GM12874 (cell line): Measurements from ENCODE around the gene MAFF.

Experiments
- CTCF ChIP-seq: IDR thresholded peaks from 2 replicates; pipeline ENCODE4 v1.5.1; 2011; ENCODE audit warnings: low read depth, mild to moderate bottlenecking, control low read depth, low read length, moderate library complexity; ENCODE audit not compliant: insufficient read depth

MAFF gene

GRCh38 chr22:38220163-38220562 lies 18.4 kb downstream of the MAFF start:
- no peak for TF ChIP-seq CTCF

DNA sequence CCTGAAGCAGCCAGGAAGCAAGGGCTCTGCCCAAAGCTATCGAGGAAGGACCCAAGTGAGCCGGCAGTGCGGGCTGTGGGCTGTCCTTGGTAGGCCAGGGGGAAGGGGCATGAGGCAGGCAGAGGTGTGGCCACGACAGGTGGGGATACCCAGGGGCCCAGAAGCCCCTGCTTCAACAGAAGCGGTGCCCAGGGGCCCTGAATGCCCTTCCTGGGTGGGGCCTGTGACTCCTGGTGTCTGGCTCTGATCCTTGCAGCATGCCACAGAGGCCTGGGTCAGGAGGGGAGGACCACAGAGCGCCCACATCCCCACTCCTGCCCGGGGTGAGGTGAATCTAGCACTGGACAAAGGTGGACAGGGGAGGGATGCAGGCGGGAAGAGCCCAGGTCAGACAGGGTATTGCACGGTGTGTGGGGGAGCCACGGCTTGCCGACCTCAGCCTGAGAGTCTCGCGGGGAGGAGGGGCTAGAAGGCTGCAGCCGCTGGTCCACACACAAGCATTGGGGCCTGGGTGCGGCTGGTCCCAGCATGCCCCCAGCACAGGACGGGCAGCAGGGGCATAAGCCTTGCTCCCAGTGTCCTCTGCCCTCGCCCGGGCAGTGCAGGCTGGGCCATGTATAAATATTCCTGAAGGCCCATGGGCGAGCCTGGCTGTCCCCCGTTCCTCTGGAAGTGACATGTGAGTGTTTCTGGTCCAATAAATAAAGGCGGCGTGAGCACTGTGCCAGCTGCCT lies 19.0 kb downstream of the MAFF start:
- no peak for TF ChIP-seq CTCF

- no peak for TF ChIP-seq CTCF
These were observed 19.6 kb downstream of the MAFF start for GRCh38 chr22:38221407-38221806.

DNA sequence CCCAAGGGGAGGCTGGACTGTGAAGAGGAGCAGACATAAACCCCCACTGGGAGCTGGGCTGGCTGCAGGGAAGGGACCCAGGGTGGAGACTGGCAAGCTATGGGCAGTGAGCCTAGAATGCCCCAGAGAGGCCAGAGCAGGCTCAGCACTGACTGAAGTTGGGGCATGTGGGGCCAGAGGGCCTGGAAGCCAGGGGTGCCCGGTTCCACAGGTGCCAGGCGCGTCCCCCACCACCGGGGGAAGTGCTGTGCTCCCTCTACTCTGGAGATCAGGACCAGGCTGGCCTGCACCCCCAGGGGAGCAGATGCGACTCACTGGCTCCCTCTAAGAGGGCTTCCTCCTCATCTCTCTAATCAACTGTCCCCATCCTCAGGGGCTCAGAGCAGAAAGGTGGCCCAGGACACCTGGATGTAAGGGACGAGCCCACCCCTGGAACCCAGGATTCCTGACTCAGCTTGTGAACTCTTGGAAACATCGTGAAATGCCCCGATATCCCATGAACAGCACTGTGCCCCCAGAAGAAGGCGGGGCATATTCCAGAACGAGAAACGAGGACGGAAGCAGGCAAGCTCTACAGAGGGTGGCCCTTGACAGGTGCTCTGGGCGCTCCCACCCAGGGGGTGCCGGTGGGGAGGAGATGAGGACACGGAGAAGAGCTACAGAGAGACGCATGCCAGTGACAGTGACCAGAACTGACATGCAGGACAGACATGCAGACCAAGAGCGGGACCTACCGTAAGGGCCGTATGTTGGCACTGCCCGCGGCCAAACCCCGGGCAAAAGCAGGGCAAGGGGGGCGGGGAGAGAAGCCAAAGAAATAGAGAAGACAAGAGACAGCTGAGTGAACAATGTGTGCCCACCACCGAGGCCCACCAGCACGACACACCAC lies 20.4 kb downstream of the MAFF start:
- no peak for TF ChIP-seq CTCF

GRCh38 chr22:38222797-38223119 lies 21.0 kb downstream of the MAFF start:
- no peak for TF ChIP-seq CTCF

GRCh38 chr22:38223289-38223960 lies 21.6 kb downstream of the MAFF start:
- TF ChIP-seq CTCF: 0 out of 2 replicates have a peak, but pooled peaks have one; percentile 7
